Caco-2 (cell line): Measurements from ENCODE around the gene TSEN34. TPM values are rescaled to one million over a fixed set of nuclear protein-coding genes. Genes with fewer than 3 reads are reported as not detected.

Source experiments
- BruUV-seq: library from RNA; stranded (reverse); fragments of 400-500 nt; replicated peaks from 2 replicates; lab custom pipeline; 2021; lab: Mats Ljungman, UMichigan
- CTCF ChIA-PET: fragments of 300-600 bp; sonication (Branson Sonifier 250); formaldehyde crosslinking; loops from one replicate; lab custom pipeline; 2022; ENCODE audit warnings: antibody characterized with exemption; lab: Charles Lee
- POLR2A ChIA-PET: fragments of 300-600 bp; sonication (Branson Sonifier 250); formaldehyde crosslinking; loops from one replicate; lab custom pipeline; 2022; ENCODE audit warnings: antibody characterized with exemption; lab: Charles Lee
- DNase-seq, 2 experiments: peaks; one replicate each; pipeline versions ENCODE4 v3.0.0 to v3.0.0-alpha.2; 2020 to 2022
- H3K27me3 ChIP-seq: replicated peaks from 2 replicates; pipeline ENCODE4 v1.6.0; 2011; ENCODE audit warnings: low read length; ENCODE audit not compliant: control insufficient read depth, insufficient read depth
- H3K36me3 ChIP-seq: 2 replicates; pipeline ENCODE4 v1.5.1; 2011; ENCODE audit warnings: low read length; ENCODE audit not compliant: control insufficient read depth, insufficient read depth
- H3K4me1 ChIP-seq: fragments of 250-450 bp; sonication (Bioruptor Pico); 2 replicates; pipeline ENCODE4 v1.5.1; 2020; ENCODE audit warnings: mild to moderate bottlenecking
- H3K4me3 ChIP-seq: 2 replicates; pipeline ENCODE4 v1.5.1; 2011; ENCODE audit warnings: low read depth, mild to moderate bottlenecking, control low read depth, low read length
- H3K9me3 ChIP-seq: fragments of 250-450 bp; sonication (Bioruptor Pico); 2 replicates; pipeline ENCODE4 v1.5.1; 2020; ENCODE audit warnings: mild to moderate bottlenecking, moderate library complexity
- H3K27ac Mint-ChIP-seq: one replicate; pipeline ENCODE4 v1.8.0; 2022; ENCODE audit warnings: mixed read lengths; ENCODE audit not compliant: unreplicated experiment
- H3K27me3 Mint-ChIP-seq: one replicate; pipeline ENCODE4 v1.8.0; 2022; ENCODE audit warnings: mixed read lengths; ENCODE audit not compliant: insufficient read depth, unreplicated experiment
- H3K36me3 Mint-ChIP-seq: one replicate; pipeline ENCODE4 v1.8.0; 2022; ENCODE audit warnings: mild to moderate bottlenecking, mixed read lengths; ENCODE audit not compliant: insufficient read depth, unreplicated experiment
- H3K4me1 Mint-ChIP-seq: one replicate; pipeline ENCODE4 v1.8.0; 2022; ENCODE audit warnings: low read depth, mixed read lengths; ENCODE audit not compliant: unreplicated experiment
- H3K4me3 Mint-ChIP-seq: one replicate; pipeline ENCODE4 v1.8.0; 2022; ENCODE audit warnings: mild to moderate bottlenecking, moderate library complexity, mixed read lengths; ENCODE audit not compliant: unreplicated experiment
- H3K9me3 Mint-ChIP-seq: one replicate; pipeline ENCODE4 v1.8.0; 2022; ENCODE audit warnings: mixed read lengths; ENCODE audit not compliant: unreplicated experiment
- intact Hi-C: fragments of 100-400 bp; cut with micrococcal nuclease; formaldehyde crosslinking; loops from one replicate; pipeline ENCODE4 v1.10.0; 2022; ENCODE audit not compliant: unreplicated experiment
- total RNA-seq: library from RNA; stranded (reverse); gene quantifications from 2 replicates; pipeline ENCODE4 v1.2.3, GENCODE V29; 2022
- TF ChIP-seq, protein P1 (sequence below), 2 experiments: fragments of 200-600 bp in 1 of 2; IDR thresholded peaks; 1 replicate in 1 of 2; 2 replicates in 1 of 2; pipeline versions ENCODE4 v1.5.1 to v1.8.0; 2011 to 2022; ENCODE audit warnings: antibody characterized with exemption in 1 of 2, control low read depth in 1 of 2, inconsistent platforms in 1 of 2, low read depth in 1 of 2, low read length in 1 of 2, mild to moderate bottlenecking in 1 of 2, moderate library complexity in 1 of 2; ENCODE audit not compliant: insufficient read depth in 1 of 2, severe bottlenecking in 1 of 2, unreplicated experiment in 1 of 2

Gene TSEN34
- total RNA-seq, 1 experiment from 2014 or later: 42.6 TPM

DNA sequence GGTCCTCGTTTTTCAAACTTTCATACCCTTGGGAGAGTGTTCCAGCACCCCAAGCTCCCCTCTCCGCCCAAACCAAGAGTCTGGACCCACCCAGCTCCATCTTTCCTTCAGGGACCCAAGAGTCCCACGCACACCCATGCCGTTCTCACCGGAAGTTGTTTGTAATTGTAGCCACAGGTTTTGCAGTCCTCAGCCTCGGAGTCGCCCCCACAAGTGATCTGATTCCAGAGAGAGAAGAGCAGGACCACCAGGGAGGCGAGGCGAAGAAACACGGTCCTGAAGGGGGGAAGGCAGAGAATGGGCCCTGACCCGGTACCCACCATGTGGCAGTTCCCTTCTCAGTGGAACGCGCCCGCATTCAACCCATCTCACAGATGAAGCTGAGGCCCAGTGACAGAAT, 28.2 kb upstream of the TSEN34 start:
- BruUV-seq: no TSS peak
- CTCF ChIA-PET: interaction anchor here (0.6 to 1.8 kb wide), 4 partner anchors 20 to 33 kb away, joined by 3 to 7 read pairs (median 4); partner anchors contain the start of gene MBOAT7
- Histone ChIP-seq H3K4me1 (peaks cover 20% of the 10 kb centered on the region), H3K36me3 (no peaks in the 10 kb centered on the region), H3K27me3 (no peaks in the 10 kb centered on the region), H3K4me3 (peak overlapping the region; percentile 37), H3K9me3 (no peaks in the 10 kb centered on the region)
- POLR2A ChIA-PET: no interaction called here
- H3K27ac Mint-ChIP-seq: peak overlapping the region; percentile 87
- intact Hi-C loops: loop anchor here (1.0 kb wide), 1 partner anchor 10 kb away; the partner anchor contains the start of gene TMC4
- H3K4me1 Mint-ChIP-seq: peaks cover 40% of the 10 kb centered on the region
- H3K4me3 Mint-ChIP-seq: peak overlapping the region; percentile 79
- H3K27me3 Mint-ChIP-seq: no peaks in the 10 kb centered on the region
- no peak for DNase-seq
- TF ChIP-seq, protein P1, sequence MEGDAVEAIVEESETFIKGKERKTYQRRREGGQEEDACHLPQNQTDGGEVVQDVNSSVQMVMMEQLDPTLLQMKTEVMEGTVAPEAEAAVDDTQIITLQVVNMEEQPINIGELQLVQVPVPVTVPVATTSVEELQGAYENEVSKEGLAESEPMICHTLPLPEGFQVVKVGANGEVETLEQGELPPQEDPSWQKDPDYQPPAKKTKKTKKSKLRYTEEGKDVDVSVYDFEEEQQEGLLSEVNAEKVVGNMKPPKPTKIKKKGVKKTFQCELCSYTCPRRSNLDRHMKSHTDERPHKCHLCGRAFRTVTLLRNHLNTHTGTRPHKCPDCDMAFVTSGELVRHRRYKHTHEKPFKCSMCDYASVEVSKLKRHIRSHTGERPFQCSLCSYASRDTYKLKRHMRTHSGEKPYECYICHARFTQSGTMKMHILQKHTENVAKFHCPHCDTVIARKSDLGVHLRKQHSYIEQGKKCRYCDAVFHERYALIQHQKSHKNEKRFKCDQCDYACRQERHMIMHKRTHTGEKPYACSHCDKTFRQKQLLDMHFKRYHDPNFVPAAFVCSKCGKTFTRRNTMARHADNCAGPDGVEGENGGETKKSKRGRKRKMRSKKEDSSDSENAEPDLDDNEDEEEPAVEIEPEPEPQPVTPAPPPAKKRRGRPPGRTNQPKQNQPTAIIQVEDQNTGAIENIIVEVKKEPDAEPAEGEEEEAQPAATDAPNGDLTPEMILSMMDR (IDR thresholded peaks at IDR 0.05; ENCODE audit: insufficient read depth in 1 of 2, low read depth in 1 of 2, low read length in 1 of 2, severe bottlenecking in 1 of 2, unreplicated experiment in 1 of 2): no peak
- H3K9me3 Mint-ChIP-seq: peaks cover 12% of the 10 kb centered on the region
- H3K36me3 Mint-ChIP-seq: peaks cover 58% of the 10 kb centered on the region

DNA sequence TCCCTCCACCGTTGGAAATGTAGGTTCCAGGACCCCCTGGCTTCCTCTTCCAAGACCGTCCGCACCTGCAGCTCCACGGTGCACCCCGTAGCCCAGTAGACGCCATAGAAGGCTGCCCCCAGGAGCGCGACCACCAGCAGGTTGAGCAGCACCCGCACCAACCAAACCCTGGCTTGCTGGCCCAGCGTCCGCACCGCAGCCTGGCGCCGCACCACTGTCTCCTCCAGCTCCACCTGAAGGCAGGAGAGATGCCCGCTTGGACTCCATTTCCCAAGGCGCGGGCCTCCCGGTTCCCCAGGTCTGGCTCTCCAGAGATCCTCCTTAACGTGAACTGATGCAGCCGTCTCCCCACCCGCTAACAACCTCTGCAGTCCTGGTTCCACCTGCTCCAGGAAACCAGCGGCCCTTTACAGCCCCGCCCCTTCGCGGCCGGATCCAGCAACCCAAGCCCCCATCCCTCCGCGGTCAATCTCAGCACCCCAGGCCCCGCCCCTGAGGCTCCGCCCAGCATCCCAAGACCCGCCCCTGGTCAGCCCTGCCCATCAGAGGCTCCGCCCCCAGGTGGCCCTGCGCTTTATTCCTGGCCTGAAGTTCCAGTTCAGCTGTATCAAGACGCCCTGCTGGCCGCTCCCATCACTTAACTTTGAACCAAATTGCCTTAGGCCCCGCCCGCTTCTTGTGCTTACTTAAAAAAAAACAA, 26.6 kb upstream of the TSEN34 start:
- Mint-ChIP-seq H3K4me1 (peaks cover 34% of the 10 kb centered on the region), H3K9me3 (peaks cover 12% of the 10 kb centered on the region), H3K27me3 (no peaks in the 10 kb centered on the region), H3K27ac (peak overlapping the region; percentile 29), H3K36me3 (peaks cover 55% of the 10 kb centered on the region), H3K4me3 (peak overlapping the region; percentile 54)
- H3K9me3 ChIP-seq: no peaks in the 10 kb centered on the region
- H3K27me3 ChIP-seq: no peaks in the 10 kb centered on the region
- TF ChIP-seq, protein P1 (IDR thresholded peaks at IDR 0.05; ENCODE audit: insufficient read depth in 1 of 2, low read depth in 1 of 2, low read length in 1 of 2, severe bottlenecking in 1 of 2, unreplicated experiment in 1 of 2): no peak
- peaks cover 14% of the 10 kb centered on the region for H3K4me1 ChIP-seq
- ChIA-PET CTCF (interaction anchor here (0.8 to 1.3 kb wide), 2 partner anchors 9 to 67 kb away, joined by 3 to 7 read pairs; no protein-coding TSS in a partner anchor), POLR2A (interaction anchor here (0.5 to 0.6 kb wide), 2 partner anchors 50 to 953 kb away, joined by 3 to 4 read pairs; no protein-coding TSS in a partner anchor)
- peak; percentile 70 to 71 for DNase-seq
- no TSS peak for BruUV-seq
- no peaks in the 10 kb centered on the region for H3K36me3 ChIP-seq
- intact Hi-C loops: no loop called here
- H3K4me3 ChIP-seq: no peak overlapping the region

DNA sequence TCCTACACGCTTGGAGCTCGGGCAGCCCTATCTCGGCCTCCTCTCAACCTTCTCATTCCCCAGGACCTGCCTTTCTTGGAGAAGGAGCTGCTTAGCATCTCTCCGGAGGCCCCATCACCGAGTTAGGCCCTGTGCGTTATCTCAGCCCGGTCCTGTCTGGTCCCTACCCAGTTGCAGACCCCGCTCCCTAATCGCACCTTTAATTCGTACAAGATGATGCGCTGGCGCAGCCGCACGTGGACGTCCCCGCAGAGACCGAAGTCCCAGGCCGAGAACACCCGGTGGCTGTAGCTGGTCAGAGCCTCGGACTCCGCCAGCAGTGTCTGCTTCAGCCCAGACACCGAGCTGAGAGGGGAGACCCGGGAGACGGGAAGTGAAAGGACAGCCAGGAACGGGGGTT, 25.9 kb upstream of the TSEN34 start:
- Histone ChIP-seq H3K9me3 (no peaks in the 10 kb centered on the region), H3K27me3 (no peaks in the 10 kb centered on the region), H3K4me1 (peaks cover 14% of the 10 kb centered on the region), H3K36me3 (no peaks in the 10 kb centered on the region), H3K4me3 (no peak overlapping the region)
- H3K4me1 Mint-ChIP-seq: peaks cover 34% of the 10 kb centered on the region
- ChIA-PET POLR2A (no interaction called here), CTCF (interaction anchor here (0.8 to 1.3 kb wide), 2 partner anchors 8 to 68 kb away, joined by 3 to 7 read pairs; no protein-coding TSS in a partner anchor)
- peaks cover 55% of the 10 kb centered on the region for H3K36me3 Mint-ChIP-seq
- BruUV-seq: no TSS peak
- peaks cover 12% of the 10 kb centered on the region for H3K9me3 Mint-ChIP-seq
- H3K27ac Mint-ChIP-seq: peak overlapping the region; percentile 29
- H3K4me3 Mint-ChIP-seq: no peak overlapping the region
- intact Hi-C loops: no loop called here
- no peak for DNase-seq
- no peaks in the 10 kb centered on the region for H3K27me3 Mint-ChIP-seq
- TF ChIP-seq, protein P1 (IDR thresholded peaks at IDR 0.05; ENCODE audit: insufficient read depth in 1 of 2, low read depth in 1 of 2, low read length in 1 of 2, severe bottlenecking in 1 of 2, unreplicated experiment in 1 of 2): no peak
